A549 (cell line): ENCODE results near the gene FGF23.

ENCODE experiments used
- CEBPB ChIP-seq, 2 experiments: fragments of >200 bp in 1 of 2; sonication (Bioruptor Twin) in 1 of 2; formaldehyde crosslinking in 1 of 2; IDR thresholded peaks; 2 replicates each; pipeline ENCODE4 v1.6.1; 2012 to 2016
- EHMT2 ChIP-seq: fragments of 200-600 bp; sonication (generic); IDR thresholded peaks from 2 replicates; pipeline ENCODE4 v1.6.1; 2016; ENCODE audit warnings: antibody characterized with exemption, low read depth, mild to moderate bottlenecking, moderate library complexity
- EP300 ChIP-seq, 2 experiments: fragments of >200 bp; sonication (Bioruptor Twin); formaldehyde crosslinking; IDR thresholded peaks; 2 replicates in 1 of 2; 3 replicates in 1 of 2; pipeline ENCODE4 v1.6.1; 2016 to 2017
- HOXB13 ChIP-seq: fragments of 250-450 bp; sonication (Bioruptor Pico); IDR thresholded peaks from 2 replicates; pipeline ENCODE4 v1.5.0; 2020; ENCODE audit warnings: low read depth, mild to moderate bottlenecking, moderate library complexity
- HOXB5 ChIP-seq: fragments of 250-450 bp; sonication (Bioruptor Pico); IDR thresholded peaks from 2 replicates; pipeline ENCODE4 v1.5.0; 2020; ENCODE audit warnings: mild to moderate bottlenecking, moderate library complexity
- JUN ChIP-seq, 2 experiments: fragments of >200 bp; sonication (Bioruptor Twin); formaldehyde crosslinking; IDR thresholded peaks; 2 replicates in 1 of 2; 3 replicates in 1 of 2; pipeline ENCODE4 v1.6.1; 2016 to 2017
- JUNB ChIP-seq: fragments of >200 bp; sonication (Bioruptor Twin); formaldehyde crosslinking; IDR thresholded peaks from 2 replicates; pipeline ENCODE4 v1.6.1; 2016
- NPAS2 ChIP-seq: fragments of 250-450 bp; sonication (Bioruptor Pico); IDR thresholded peaks from 2 replicates; pipeline ENCODE4 v1.8.0; 2022; ENCODE audit warnings: mild to moderate bottlenecking, moderate library complexity, borderline replicate concordance
- POLR2A ChIP-seq: IDR thresholded peaks from 2 replicates; pipeline ENCODE4 v1.6.1; 2012; ENCODE audit warnings: mild to moderate bottlenecking, low read length
- SMC3 ChIP-seq: fragments of >200 bp; sonication (Bioruptor Twin); formaldehyde crosslinking; IDR thresholded peaks from 3 replicates; pipeline ENCODE4 v1.6.1; 2018; ENCODE audit warnings: inconsistent platforms
- TF ChIP-seq, protein P1 (sequence below): fragments of >200 bp; sonication (Bioruptor Twin); formaldehyde crosslinking; IDR thresholded peaks from 3 replicates; pipeline ENCODE4 v1.5.1; 2016
- TF ChIP-seq, protein P2 (sequence below): fragments of 250-450 bp; sonication (Bioruptor Pico); IDR thresholded peaks from 2 replicates; pipeline ENCODE4 v1.5.0; 2020; ENCODE audit warnings: low read depth, mild to moderate bottlenecking, moderate library complexity

DNA sequence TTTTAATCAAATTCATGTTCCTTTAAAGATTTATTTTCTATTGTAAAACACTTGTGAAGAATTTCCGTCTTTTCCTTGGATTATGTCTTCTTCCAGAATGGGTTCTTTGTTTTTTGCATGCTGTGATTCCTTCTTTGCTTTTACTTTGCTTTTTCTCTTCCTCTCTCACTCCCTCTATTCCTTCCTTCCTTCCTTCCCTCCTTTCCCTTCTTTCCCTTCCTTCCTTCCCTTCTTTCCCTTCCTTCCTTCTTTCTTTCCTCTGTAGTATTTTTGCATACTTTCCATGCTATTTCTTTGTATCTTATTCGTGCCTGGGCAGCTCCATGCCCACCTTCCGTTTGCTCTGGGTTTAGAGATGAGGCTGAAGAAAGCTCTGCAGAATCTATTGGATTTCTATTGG, 21.6 kb upstream of the FGF23 start:
- TF ChIP-seq JUN (IDR thresholded peaks at IDR 0.05) (no peak), SMC3 (no peak), POLR2A (no peak), EHMT2 (no peak), CEBPB (IDR thresholded peaks at IDR 0.05) (no peak), HOXB13 (CRISPR knock-in tag) (no peak), NPAS2 (no peak), JUNB (no peak), EP300 (IDR thresholded peaks at IDR 0.05) (no peak), HOXB5 (no peak)
- TF ChIP-seq, protein P1, sequence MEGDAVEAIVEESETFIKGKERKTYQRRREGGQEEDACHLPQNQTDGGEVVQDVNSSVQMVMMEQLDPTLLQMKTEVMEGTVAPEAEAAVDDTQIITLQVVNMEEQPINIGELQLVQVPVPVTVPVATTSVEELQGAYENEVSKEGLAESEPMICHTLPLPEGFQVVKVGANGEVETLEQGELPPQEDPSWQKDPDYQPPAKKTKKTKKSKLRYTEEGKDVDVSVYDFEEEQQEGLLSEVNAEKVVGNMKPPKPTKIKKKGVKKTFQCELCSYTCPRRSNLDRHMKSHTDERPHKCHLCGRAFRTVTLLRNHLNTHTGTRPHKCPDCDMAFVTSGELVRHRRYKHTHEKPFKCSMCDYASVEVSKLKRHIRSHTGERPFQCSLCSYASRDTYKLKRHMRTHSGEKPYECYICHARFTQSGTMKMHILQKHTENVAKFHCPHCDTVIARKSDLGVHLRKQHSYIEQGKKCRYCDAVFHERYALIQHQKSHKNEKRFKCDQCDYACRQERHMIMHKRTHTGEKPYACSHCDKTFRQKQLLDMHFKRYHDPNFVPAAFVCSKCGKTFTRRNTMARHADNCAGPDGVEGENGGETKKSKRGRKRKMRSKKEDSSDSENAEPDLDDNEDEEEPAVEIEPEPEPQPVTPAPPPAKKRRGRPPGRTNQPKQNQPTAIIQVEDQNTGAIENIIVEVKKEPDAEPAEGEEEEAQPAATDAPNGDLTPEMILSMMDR, result no peak
- TF ChIP-seq, protein P2, sequence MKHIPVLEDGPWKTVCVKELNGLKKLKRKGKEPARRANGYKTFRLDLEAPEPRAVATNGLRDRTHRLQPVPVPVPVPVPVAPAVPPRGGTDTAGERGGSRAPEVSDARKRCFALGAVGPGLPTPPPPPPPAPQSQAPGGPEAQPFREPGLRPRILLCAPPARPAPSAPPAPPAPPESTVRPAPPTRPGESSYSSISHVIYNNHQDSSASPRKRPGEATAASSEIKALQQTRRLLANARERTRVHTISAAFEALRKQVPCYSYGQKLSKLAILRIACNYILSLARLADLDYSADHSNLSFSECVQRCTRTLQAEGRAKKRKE (CRISPR knock-in tag), result no peak
